ENCODE results near the gene THAP4.

- TF ChIP-seq PATZ1 (CRISPR knock-in tag; IDR thresholded peaks at IDR 0.05; ENCODE audit: borderline replicate concordance) (no peak), CSDC2 (CRISPR knock-in tag; IDR thresholded peaks at IDR 0.05) (no peak), ZC3H10 (CRISPR knock-in tag; IDR thresholded peaks at IDR 0.05) (no peak), CSRNP3 (CRISPR knock-in tag; IDR thresholded peaks at IDR 0.05) (no peak)
Measured at GRCh38 chr2:241562269-241562891, 74.6 kb downstream of the THAP4 start.
